NCI-H524 treated with DMSO at 0.1 percent for 48 hours (cell line): Measurements from ENCODE around the gene VWA2.
A peak's percentile ranks its signal among the peaks of the same experiment; 100 is the strongest.
"Not testable (repeated sequence)": the region's sequence is repeated elsewhere in the genome, so short reads cannot be mapped to it uniquely, and the experiment has no call there.

Experiments
- DNase-seq: peaks from one replicate; lab custom pipeline; 2025; lab: John Stamatoyannopoulos, UW

VWA2 gene

GRCh38 chr10:114320249-114321116, 81.4 kb downstream of the VWA2 start:
- no peak for DNase-seq

GRCh38 chr10:114322344-114322743, 83.3 kb downstream of the VWA2 start:
- no peak for DNase-seq

- DNase-seq, result no peak
Observed at GRCh38 chr10:114323023-114323422, 84.0 kb downstream of the VWA2 start.

GRCh38 chr10:114326795-114327194, 87.7 kb downstream of the VWA2 start:
- no peak for DNase-seq

- DNase-seq, result no peak
Observed at GRCh38 chr10:114327537-114328440, 88.7 kb downstream of the VWA2 start.

- no peak for DNase-seq
Observed at GRCh38 chr10:114328441-114328812, 89.4 kb downstream of the VWA2 start.

- no peak for DNase-seq
Observed at GRCh38 chr10:114328874-114329273, 89.8 kb downstream of the VWA2 start.

- DNase-seq, result peak; percentile 20
Observed at GRCh38 chr10:114329634-114330365, 90.7 kb downstream of the VWA2 start.

- DNase-seq, result no peak
Observed at GRCh38 chr10:114332301-114333192, 93.5 kb downstream of the VWA2 start.

GRCh38 chr10:114333441-114333840, 94.4 kb downstream of the VWA2 start:
- not testable (repeated sequence) for DNase-seq

- DNase-seq, result no peak
Observed at GRCh38 chr10:114334301-114334700, 95.2 kb downstream of the VWA2 start.

GRCh38 chr10:114335614-114336013, 96.6 kb downstream of the VWA2 start:
- DNase-seq, result no peak

- DNase-seq, result no peak
Observed at GRCh38 chr10:114336823-114337509, 97.9 kb downstream of the VWA2 start.

GRCh38 chr10:114337510-114338462, 98.7 kb downstream of the VWA2 start:
- no peak for DNase-seq

GRCh38 chr10:114340816-114341215, 101.8 kb downstream of the VWA2 start:
- no peak for DNase-seq
